HL-60 (cell line): Measurements from ENCODE around the gene CFAP61.

Source experiments
- DNase-seq, 2 experiments: peaks; one replicate each; pipeline ENCODE4 v3.0.0-alpha.2; 2010 to 2020; ENCODE audit warnings: low read depth in 1 of 2, low spot score in 1 of 2
- H3K27ac ChIP-seq: fragments of 250-450 bp; sonication (Bioruptor Pico); replicated peaks from 2 replicates; pipeline ENCODE4 v1.5.1; 2020; ENCODE audit warnings: mild to moderate bottlenecking, moderate library complexity
- H3K27me3 ChIP-seq: fragments of 250-450 bp; sonication (Bioruptor Pico); 2 replicates; pipeline ENCODE4 v1.5.1; 2021; ENCODE audit warnings: mild to moderate bottlenecking, moderate library complexity; ENCODE audit not compliant: insufficient read depth, poor library complexity, severe bottlenecking
- H3K4me3 ChIP-seq: replicated peaks from 2 replicates; pipeline ENCODE4 v1.5.1; 2011; ENCODE audit warnings: mild to moderate bottlenecking, control low read depth, low read length; ENCODE audit not compliant: insufficient read depth
- CTCF ChIP-seq: IDR thresholded peaks from one replicate; pipeline ENCODE4 v1.5.1; 2011; ENCODE audit warnings: low read length, control low read depth, inconsistent platforms; ENCODE audit not compliant: insufficient read depth
- GABPA ChIP-seq: IDR thresholded peaks from 2 replicates; pipeline ENCODE4 v1.6.1; 2012; ENCODE audit warnings: low read depth
- POLR2AphosphoS5 ChIP-seq: IDR thresholded peaks from 2 replicates; pipeline ENCODE4 v1.6.1; 2012; ENCODE audit warnings: low read depth
- SPI1 ChIP-seq: IDR thresholded peaks from 2 replicates; pipeline ENCODE4 v1.6.1; 2012; ENCODE audit warnings: low read depth, mild to moderate bottlenecking, borderline replicate concordance
- TF ChIP-seq, protein P1 (sequence below): IDR thresholded peaks from 2 replicates; pipeline ENCODE4 v1.6.1; 2012; ENCODE audit warnings: low read depth; ENCODE audit not compliant: insufficient replicate concordance

Gene CFAP61

GRCh38 chr20:20406306-20406705, 354.0 kb downstream of the CFAP61 start:
- TF ChIP-seq CTCF: no peak
- TF ChIP-seq, protein P1, sequence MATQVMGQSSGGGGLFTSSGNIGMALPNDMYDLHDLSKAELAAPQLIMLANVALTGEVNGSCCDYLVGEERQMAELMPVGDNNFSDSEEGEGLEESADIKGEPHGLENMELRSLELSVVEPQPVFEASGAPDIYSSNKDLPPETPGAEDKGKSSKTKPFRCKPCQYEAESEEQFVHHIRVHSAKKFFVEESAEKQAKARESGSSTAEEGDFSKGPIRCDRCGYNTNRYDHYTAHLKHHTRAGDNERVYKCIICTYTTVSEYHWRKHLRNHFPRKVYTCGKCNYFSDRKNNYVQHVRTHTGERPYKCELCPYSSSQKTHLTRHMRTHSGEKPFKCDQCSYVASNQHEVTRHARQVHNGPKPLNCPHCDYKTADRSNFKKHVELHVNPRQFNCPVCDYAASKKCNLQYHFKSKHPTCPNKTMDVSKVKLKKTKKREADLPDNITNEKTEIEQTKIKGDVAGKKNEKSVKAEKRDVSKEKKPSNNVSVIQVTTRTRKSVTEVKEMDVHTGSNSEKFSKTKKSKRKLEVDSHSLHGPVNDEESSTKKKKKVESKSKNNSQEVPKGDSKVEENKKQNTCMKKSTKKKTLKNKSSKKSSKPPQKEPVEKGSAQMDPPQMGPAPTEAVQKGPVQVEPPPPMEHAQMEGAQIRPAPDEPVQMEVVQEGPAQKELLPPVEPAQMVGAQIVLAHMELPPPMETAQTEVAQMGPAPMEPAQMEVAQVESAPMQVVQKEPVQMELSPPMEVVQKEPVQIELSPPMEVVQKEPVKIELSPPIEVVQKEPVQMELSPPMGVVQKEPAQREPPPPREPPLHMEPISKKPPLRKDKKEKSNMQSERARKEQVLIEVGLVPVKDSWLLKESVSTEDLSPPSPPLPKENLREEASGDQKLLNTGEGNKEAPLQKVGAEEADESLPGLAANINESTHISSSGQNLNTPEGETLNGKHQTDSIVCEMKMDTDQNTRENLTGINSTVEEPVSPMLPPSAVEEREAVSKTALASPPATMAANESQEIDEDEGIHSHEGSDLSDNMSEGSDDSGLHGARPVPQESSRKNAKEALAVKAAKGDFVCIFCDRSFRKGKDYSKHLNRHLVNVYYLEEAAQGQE: no peak
- no peak for DNase-seq

GRCh38 chr20:20407891-20408805, 355.8 kb downstream of the CFAP61 start:
- Histone ChIP-seq H3K27ac (no peak overlapping the region), H3K4me3 (no peak overlapping the region), H3K27me3 (no peaks in the 10 kb centered on the region)
- no peak for DNase-seq
- TF ChIP-seq, protein P1: no peak
- no peak for TF ChIP-seq SPI1
- no peak for TF ChIP-seq GABPA
- no peak for TF ChIP-seq POLR2AphosphoS5
- no peak for TF ChIP-seq CTCF

More at GRCh38 chr20:20406306-20406705, 354.0 kb downstream of the CFAP61 start:
- H3K4me3 ChIP-seq: no peak overlapping the region
- H3K27ac ChIP-seq: no peak overlapping the region
- H3K27me3 ChIP-seq: no peaks in the 10 kb centered on the region

DNA sequence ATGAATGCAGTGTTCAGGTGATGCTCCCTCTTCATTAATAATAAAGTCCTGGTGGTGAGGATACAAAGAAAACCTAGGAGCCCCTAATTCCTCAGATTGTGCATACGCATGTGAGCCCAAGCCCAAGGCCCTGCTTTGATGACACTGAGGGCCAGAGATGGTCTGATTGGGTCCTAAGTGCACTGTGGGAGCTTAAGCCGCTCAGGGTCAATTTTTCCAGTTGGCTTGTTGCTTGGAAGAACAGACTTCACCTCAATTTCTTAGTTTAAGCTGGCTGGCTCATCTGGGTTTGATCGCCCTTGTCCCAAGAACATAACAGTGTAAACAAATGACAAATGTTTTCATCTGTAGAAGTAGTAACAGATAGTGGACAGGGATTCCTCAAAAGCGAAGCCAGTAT, 357.0 kb downstream of the CFAP61 start:
- TF ChIP-seq CTCF (no peak), GABPA (no peak), SPI1 (no peak), POLR2AphosphoS5 (no peak)
- TF ChIP-seq, protein P1: no peak
- DNase-seq: no peak
- H3K27me3 ChIP-seq: no peaks in the 10 kb centered on the region
- no peak overlapping the region for H3K4me3 ChIP-seq
- no peak overlapping the region for H3K27ac ChIP-seq
